Measurements from ENCODE around the gene SPAG6.

Gene SPAG6

GRCh38 chr10:22456486-22456885 lies 111.2 kb downstream of the SPAG6 start:
- TF ChIP-seq CTCF (IDR thresholded peaks at IDR 0.05; ENCODE audit: insufficient read depth, low read length, poor library complexity, severe bottlenecking) (no peak), EZH2phosphoT487 (conservative IDR thresholded peaks at IDR 0.05; ENCODE audit: low read length) (no peak)
- no peak overlapping the region for H2AFZ ChIP-seq (ENCODE audit: low read depth, low read length, severe bottlenecking)
- no peaks in the 10 kb centered on the region for H4K20me1 ChIP-seq (ENCODE audit: low read depth, low read length)

GRCh38 chr10:22458272-22459038 lies 113.2 kb downstream of the SPAG6 start:
- Histone ChIP-seq H3K4me2 (ENCODE audit: low read depth, low read length, poor library complexity, severe bottlenecking) (no peak overlapping the region), H3K79me2 (ENCODE audit: insufficient read depth, low read length) (no peaks in the 10 kb centered on the region), H4K20me1 (ENCODE audit: low read depth, low read length) (no peaks in the 10 kb centered on the region), H3K27ac (ENCODE audit: low read depth, low read length) (no peak overlapping the region), H3K9me2 (replicated peaks; ENCODE audit: insufficient read depth, low read length) (no peaks in the 10 kb centered on the region), H3K4me3 (ENCODE audit: insufficient read depth, low read length, poor library complexity, severe bottlenecking) (no peak overlapping the region), H3F3A (ENCODE audit: insufficient read depth) (no peaks in the 10 kb centered on the region), H3K9ac (ENCODE audit: low read length) (no peak overlapping the region), H3K27me3 (ENCODE audit: low read length) (no peaks in the 10 kb centered on the region), H3K9me3 (ENCODE audit: insufficient read depth, low read length) (no peaks in the 10 kb centered on the region), H3K36me3 (ENCODE audit: low read length) (no peaks in the 10 kb centered on the region), H2AFZ (ENCODE audit: low read depth, low read length, severe bottlenecking) (no peak overlapping the region)
- TF ChIP-seq EZH2phosphoT487 (conservative IDR thresholded peaks at IDR 0.05; ENCODE audit: low read length) (no peak), CTCF (IDR thresholded peaks at IDR 0.05; ENCODE audit: insufficient read depth, low read length, poor library complexity, severe bottlenecking) (no peak)

More at GRCh38 chr10:22456486-22456885, 111.2 kb downstream of the SPAG6 start:
- Histone ChIP-seq H3K9me3 (ENCODE audit: insufficient read depth, low read length) (no peaks in the 10 kb centered on the region), H3F3A (ENCODE audit: insufficient read depth) (no peaks in the 10 kb centered on the region), H3K4me2 (ENCODE audit: low read depth, low read length, poor library complexity, severe bottlenecking) (no peak overlapping the region), H3K9ac (ENCODE audit: low read length) (no peak overlapping the region), H3K79me2 (ENCODE audit: insufficient read depth, low read length) (no peaks in the 10 kb centered on the region), H3K4me3 (ENCODE audit: insufficient read depth, low read length, poor library complexity, severe bottlenecking) (no peak overlapping the region), H3K27me3 (ENCODE audit: low read length) (no peaks in the 10 kb centered on the region), H3K9me2 (replicated peaks; ENCODE audit: insufficient read depth, low read length) (no peaks in the 10 kb centered on the region), H3K27ac (ENCODE audit: low read depth, low read length) (no peak overlapping the region), H3K36me3 (ENCODE audit: low read length) (no peaks in the 10 kb centered on the region)

- no peaks in the 10 kb centered on the region for H3F3A ChIP-seq (ENCODE audit: insufficient read depth)
- no peak overlapping the region for H3K4me3 ChIP-seq (ENCODE audit: insufficient read depth, low read length, poor library complexity, severe bottlenecking)
- H2AFZ ChIP-seq (ENCODE audit: low read depth, low read length, severe bottlenecking): no peak overlapping the region
- no peak overlapping the region for H3K4me2 ChIP-seq (ENCODE audit: low read depth, low read length, poor library complexity, severe bottlenecking)
- H3K36me3 ChIP-seq (ENCODE audit: low read length): no peaks in the 10 kb centered on the region
- no peaks in the 10 kb centered on the region for H3K9me2 ChIP-seq (replicated peaks; ENCODE audit: insufficient read depth, low read length)
- H4K20me1 ChIP-seq (ENCODE audit: low read depth, low read length): no peaks in the 10 kb centered on the region
- no peak overlapping the region for H3K9ac ChIP-seq (ENCODE audit: low read length)
- no peak for TF ChIP-seq EZH2phosphoT487 (conservative IDR thresholded peaks at IDR 0.05; ENCODE audit: low read length)
- no peak for TF ChIP-seq CTCF (IDR thresholded peaks at IDR 0.05; ENCODE audit: insufficient read depth, low read length, poor library complexity, severe bottlenecking)
- no peaks in the 10 kb centered on the region for H3K79me2 ChIP-seq (ENCODE audit: insufficient read depth, low read length)
- no peak overlapping the region for H3K27ac ChIP-seq (ENCODE audit: low read depth, low read length)
- H3K27me3 ChIP-seq (ENCODE audit: low read length): no peaks in the 10 kb centered on the region
- H3K9me3 ChIP-seq (ENCODE audit: insufficient read depth, low read length): no peaks in the 10 kb centered on the region
Observed at GRCh38 chr10:22459496-22459895, 114.2 kb downstream of the SPAG6 start.

Measured in SU-DHL-6 (cell line).